ENCODE data around the gene GAN. TPM values are rescaled to one million over a fixed set of nuclear protein-coding genes. Genes with fewer than 3 reads are reported as not detected.

Gene GAN
- total RNA-seq, 1 donor from 2014 or later, result 23.4 TPM

DNA sequence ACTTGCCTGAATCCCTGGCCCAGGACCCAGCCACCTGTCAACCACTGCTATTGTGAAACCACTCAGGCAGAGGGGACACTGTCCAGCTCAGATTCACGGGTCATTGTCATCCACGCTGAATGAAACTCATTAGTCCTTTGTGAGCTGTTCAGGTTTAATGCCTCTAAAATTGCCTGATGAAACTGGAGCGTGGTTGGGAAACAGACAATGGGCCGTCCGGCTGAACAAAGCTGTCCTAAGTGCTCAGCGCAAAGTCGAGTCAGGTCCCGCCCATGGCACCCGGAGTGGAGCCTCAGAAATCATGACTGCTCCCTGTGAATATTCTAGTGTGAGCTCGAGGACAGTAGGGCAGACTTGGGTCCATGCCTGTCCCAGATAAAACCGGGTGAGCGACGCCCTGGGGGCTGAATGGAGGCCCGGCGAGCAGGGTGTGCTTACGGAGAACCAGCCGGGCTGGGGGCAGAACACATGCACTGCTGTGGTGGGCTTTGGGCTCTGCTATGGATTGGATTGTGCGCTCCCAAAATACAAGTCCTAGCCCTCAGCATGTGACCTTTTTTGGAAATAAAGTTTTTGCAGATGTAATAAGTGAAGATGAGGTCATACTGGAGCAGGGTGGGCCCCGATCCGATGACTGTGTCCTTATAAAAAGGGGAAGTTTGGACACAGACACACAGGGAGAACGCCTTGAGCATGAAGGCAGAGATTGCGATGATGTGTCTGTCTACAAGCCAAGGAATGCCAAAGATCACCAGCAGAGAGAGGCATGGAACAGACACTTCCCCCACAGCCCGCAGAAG is 117.0 kb downstream of the GAN start:
- no peak for DNase-seq

DNA sequence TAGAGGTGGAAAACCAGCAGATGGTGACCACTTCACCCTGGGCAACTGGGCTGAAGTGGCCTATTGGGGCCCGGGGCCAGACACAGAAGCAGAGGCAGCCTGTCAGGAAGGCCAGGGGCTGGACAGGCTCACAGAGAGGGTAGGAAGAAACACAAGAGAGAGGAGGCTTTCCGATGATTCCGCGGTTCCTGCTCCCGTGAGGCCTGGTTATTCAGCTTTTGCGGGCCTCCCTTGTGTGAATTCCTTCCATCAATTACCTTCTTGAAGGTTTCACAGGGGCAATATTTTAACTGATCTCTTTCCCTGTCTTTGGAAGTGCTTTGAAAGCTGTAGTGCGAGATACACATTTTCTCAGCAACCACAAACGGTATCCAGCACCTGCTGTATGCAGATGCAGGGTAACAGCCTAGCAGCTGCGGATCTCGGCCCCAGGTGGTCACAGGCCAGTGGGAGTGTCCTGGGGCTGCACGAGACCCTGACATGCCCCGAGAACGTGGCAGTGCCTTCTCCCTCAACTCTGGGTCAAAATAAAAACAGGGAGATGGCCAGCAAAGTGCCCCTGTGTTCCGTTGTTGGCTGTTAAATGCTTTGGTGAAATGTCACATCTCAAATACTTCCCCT is 118.3 kb downstream of the GAN start:
- no peak for DNase-seq

DNA sequence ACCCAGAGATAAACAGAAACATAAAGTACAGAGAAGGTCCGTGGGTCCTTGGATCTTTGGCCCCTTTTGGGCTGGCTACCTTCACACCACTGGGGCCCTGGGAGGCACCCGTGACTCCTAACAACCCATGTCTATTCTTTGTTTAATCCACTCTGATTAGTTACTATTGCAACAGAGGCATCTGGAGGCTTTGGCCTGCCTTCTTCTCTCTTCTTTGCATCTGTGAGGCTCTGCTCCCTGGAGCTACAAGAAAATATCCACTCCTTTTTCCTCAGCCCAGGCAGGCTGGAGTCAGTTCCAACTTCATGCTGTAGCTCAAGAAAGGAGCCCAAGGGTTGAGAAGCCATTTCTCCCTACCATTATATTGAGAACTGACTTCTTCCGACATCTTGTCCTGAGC is 120.3 kb downstream of the GAN start:
- DNase-seq, result no peak

DNA sequence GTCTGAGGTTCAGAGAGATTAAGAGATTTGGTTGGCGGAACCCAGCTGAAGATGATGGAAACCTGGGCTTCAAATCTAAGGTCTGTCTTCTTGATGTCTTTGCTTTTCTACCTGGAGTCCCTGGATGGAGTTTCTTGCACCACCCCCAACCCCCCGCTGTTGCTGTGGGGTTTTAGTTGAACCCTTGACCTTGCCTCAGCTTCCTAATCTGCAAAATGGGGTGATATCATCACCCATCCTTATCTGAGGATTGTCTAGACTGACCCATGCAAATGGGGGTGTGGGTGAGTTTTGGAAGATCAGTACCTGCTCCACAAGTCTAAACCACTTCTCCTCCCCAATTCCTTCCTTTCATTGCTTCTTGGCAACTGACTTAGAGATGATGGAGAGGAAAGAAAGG is 120.8 kb downstream of the GAN start:
- DNase-seq, result no peak

DNA sequence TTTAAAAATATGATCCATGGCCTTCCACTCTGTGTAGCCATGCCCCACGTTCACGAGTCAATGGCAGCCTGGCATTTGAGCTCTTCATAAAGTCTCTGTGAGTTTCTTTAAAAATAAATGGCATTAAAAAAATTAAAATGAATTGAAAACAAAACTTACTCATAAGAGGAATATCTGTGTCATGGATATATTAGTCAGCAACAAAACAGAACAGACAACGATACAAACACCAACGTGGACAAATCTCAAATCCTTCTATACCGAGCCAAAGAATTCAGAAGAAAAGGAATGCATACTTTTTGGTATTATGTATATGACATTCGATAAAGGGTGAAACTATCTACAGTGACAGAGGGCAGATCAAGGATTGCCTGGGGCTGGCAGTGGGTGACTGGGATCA is 121.6 kb downstream of the GAN start:
- DNase-seq, result no peak

DNA sequence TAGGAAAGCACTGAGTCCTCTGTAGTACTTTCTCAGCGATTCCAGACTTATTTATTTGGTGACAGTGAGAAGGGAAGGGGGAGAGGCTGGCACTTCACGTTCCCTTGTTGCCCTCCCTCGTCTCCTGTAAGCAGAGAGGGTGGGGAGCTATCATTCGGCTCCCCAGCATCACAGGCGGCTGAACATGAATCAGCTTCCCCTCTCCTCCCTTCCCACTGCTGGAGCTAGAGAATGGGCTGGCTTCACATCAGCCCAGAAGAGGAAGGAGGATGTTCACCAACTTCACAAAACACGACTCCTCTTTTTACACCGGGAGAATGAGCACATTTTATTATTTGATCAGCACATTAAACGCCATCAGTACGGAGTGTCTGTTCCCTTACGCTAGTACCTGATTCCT is 123.1 kb downstream of the GAN start:
- DNase-seq, result no peak

Other genes starting within 250 kb of the GAN start
- gene C16orf46, start 237.7 kb upstream of the GAN start, total RNA-seq, result 0.69 TPM
- 23.5 TPM for gene GCSH, start 218.6 kb upstream of the GAN start, total RNA-seq
- not detected for gene BCO1, start 76.3 kb upstream of the GAN start, total RNA-seq
- 27.8 TPM for gene CMIP, start 129.8 kb downstream of the GAN start, total RNA-seq